Measurements from ENCODE around the gene COL4A2. TPM values are rescaled to one million over a fixed set of nuclear protein-coding genes. Genes with fewer than 3 reads are reported as not detected.
"Not testable (repeated sequence)": the region's sequence is repeated elsewhere in the genome, so short reads cannot be mapped to it uniquely, and the experiment has no call there.

Gene COL4A2
- total RNA-seq, 1 experiment from 2014 or later: 66.0 TPM

DNA sequence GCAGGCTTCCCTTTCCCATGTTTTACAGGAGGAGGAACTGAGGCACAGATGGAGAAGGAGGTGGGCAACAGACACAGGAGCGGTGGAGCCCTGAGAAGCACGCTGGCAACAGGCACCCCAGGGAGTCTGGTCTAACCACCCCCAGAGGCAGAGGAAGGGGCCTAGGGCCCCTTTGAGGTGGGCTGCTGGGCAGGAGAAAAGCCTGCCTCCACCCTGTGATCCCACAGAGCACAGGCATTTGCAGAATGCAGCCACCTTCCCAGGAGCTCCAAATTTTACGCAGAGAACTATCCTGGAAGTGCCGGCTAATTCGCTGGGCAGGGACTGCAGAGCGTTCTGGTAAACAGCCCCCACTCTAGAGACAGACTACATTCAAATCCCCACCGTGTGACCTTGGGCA lies 224.0 kb downstream of the COL4A2 start:
- ChIA-PET CTCF (no interaction called here), POLR2A (no interaction called here)
- Mint-ChIP-seq H3K9me3 (ENCODE audit: unreplicated experiment) (no peaks in the 10 kb centered on the region), H3K27me3 (ENCODE audit: insufficient read depth, unreplicated experiment) (no peaks in the 10 kb centered on the region), H3K4me3 (ENCODE audit: unreplicated experiment) (no peak overlapping the region), H3K4me1 (ENCODE audit: insufficient read depth, unreplicated experiment) (no peaks in the 10 kb centered on the region), H3K27ac (ENCODE audit: low read depth, unreplicated experiment) (no peak overlapping the region), H3K36me3 (ENCODE audit: insufficient read depth, unreplicated experiment) (no peaks in the 10 kb centered on the region)
- DNase-seq (ENCODE audit: unreplicated experiment): no peak
- TF ChIP-seq, protein P1, sequence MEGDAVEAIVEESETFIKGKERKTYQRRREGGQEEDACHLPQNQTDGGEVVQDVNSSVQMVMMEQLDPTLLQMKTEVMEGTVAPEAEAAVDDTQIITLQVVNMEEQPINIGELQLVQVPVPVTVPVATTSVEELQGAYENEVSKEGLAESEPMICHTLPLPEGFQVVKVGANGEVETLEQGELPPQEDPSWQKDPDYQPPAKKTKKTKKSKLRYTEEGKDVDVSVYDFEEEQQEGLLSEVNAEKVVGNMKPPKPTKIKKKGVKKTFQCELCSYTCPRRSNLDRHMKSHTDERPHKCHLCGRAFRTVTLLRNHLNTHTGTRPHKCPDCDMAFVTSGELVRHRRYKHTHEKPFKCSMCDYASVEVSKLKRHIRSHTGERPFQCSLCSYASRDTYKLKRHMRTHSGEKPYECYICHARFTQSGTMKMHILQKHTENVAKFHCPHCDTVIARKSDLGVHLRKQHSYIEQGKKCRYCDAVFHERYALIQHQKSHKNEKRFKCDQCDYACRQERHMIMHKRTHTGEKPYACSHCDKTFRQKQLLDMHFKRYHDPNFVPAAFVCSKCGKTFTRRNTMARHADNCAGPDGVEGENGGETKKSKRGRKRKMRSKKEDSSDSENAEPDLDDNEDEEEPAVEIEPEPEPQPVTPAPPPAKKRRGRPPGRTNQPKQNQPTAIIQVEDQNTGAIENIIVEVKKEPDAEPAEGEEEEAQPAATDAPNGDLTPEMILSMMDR (IDR thresholded peaks at IDR 0.05; ENCODE audit: unreplicated experiment): no peak
- intact Hi-C loops (cut with micrococcal nuclease): no loop called here
- BruUV-seq (replicated peaks): no TSS peak

DNA sequence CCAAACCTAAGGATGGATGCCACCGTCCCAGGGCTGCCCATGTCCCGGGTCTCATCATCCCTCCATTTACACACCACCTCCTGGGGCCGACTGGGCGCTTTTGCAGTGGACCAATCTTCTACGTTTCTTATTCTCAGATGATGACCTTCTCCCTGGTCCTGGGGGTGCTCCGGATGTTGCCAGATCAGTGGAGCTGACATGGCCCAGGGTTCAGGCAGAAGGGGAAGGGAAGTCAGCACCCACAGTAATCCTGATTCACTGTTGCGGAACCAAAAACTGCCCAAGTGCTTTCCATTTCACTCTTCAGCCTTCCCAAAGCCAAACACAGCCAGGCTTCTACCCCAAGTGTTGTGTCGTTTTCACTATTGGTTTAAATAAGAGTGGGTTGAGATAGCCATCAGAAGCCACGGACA lies 224.6 kb downstream of the COL4A2 start:
- no peaks in the 10 kb centered on the region for H3K36me3 Mint-ChIP-seq (ENCODE audit: insufficient read depth, unreplicated experiment)
- H3K4me1 Mint-ChIP-seq (ENCODE audit: insufficient read depth, unreplicated experiment): no peaks in the 10 kb centered on the region
- TF ChIP-seq, protein P1 (IDR thresholded peaks at IDR 0.05; ENCODE audit: unreplicated experiment): no peak
- intact Hi-C loops (cut with micrococcal nuclease): no loop called here
- no TSS peak for BruUV-seq (replicated peaks)
- no peak for DNase-seq (ENCODE audit: unreplicated experiment)
- no peaks in the 10 kb centered on the region for H3K27me3 Mint-ChIP-seq (ENCODE audit: insufficient read depth, unreplicated experiment)
- H3K4me3 Mint-ChIP-seq (ENCODE audit: unreplicated experiment): no peak overlapping the region
- no peaks in the 10 kb centered on the region for H3K9me3 Mint-ChIP-seq (ENCODE audit: unreplicated experiment)
- H3K27ac Mint-ChIP-seq (ENCODE audit: low read depth, unreplicated experiment): no peak overlapping the region
- ChIA-PET POLR2A (no interaction called here), CTCF (interaction anchor here (0.6 to 0.7 kb wide), 3 partner anchors 76 to 310 kb away, joined by 3 read pairs; no protein-coding TSS in a partner anchor)

DNA sequence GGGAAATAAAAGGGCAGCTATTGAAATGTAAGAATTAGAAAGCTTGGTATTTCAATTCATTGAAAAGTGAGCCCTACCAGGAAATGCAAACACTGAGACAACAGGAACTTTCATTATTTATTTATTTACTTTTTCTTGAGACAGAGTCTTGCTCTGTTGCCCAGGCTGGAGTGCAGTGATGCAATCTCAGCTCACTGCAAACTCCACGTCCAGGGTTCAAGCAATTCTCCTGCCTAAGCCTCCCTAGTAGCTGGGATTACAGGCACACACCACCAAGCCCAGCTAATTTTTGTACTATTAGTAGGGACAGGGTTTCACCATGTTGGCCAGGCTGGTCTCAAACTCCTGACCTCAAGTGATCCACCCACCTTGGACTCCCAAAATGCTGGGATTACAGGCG lies 225.2 kb downstream of the COL4A2 start:
- H3K36me3 Mint-ChIP-seq (ENCODE audit: insufficient read depth, unreplicated experiment); H3K4me3 Mint-ChIP-seq (ENCODE audit: unreplicated experiment); DNase-seq (ENCODE audit: unreplicated experiment); BruUV-seq (replicated peaks); H3K27me3 Mint-ChIP-seq (ENCODE audit: insufficient read depth, unreplicated experiment); H3K9me3 Mint-ChIP-seq (ENCODE audit: unreplicated experiment); POLR2A ChIA-PET; H3K27ac Mint-ChIP-seq (ENCODE audit: low read depth, unreplicated experiment); H3K4me1 Mint-ChIP-seq (ENCODE audit: insufficient read depth, unreplicated experiment); intact Hi-C loops (cut with micrococcal nuclease): not testable (repeated sequence)
- CTCF ChIA-PET: interaction anchor here (0.7 kb wide), 1 partner anchor 76 kb away, joined by 3 read pairs; no protein-coding TSS in a partner anchor

DNA sequence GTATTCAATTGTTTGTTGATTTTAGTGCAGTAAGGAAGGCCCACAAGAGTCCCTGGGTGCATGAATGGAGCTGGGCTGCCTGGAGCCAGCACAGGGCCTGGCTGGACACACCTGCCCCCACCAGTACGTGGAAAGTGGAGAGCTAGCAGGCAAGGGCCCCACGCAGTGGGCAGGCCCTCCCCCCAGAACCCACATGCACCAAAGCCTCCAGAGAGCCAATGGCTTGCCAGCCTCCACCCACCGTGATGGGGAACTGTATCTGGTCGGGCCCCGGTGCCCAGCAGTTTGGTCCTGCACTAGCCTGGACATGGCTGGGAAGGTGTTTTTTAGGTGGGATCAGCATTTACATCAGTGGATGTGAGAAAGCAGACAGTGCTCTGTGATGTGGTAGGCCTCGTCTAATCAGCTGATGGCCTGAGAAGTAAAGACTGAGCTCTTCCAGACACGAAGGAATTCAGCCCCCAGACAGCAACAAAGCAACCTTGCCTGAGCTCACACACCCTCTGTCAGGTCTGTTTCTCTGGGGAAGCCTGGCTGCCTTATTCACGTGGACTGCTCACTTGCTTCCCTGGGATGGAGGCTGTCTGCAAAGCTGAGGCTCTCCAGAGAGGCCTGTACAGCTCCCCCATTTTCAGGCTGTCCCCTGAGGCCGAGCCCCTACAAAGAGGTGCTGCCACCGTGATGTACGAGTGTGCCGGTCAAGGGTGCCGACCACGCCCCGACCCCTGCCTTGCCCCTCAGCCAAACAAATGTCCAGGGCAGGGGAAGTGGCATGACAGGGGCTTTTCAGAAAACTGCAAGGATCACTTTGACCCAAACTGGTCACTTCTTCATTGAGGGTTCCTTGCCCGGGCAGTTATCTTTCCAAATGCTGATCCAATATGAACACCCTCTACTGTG lies 226.9 kb downstream of the COL4A2 start:
- CTCF ChIA-PET: no interaction called here
- Mint-ChIP-seq H3K9me3 (ENCODE audit: unreplicated experiment) (no peaks in the 10 kb centered on the region), H3K4me3 (ENCODE audit: unreplicated experiment) (no peak overlapping the region), H3K4me1 (ENCODE audit: insufficient read depth, unreplicated experiment) (no peaks in the 10 kb centered on the region), H3K27me3 (ENCODE audit: insufficient read depth, unreplicated experiment) (no peaks in the 10 kb centered on the region), H3K27ac (ENCODE audit: low read depth, unreplicated experiment) (no peak overlapping the region), H3K36me3 (ENCODE audit: insufficient read depth, unreplicated experiment) (no peaks in the 10 kb centered on the region)
- BruUV-seq (replicated peaks): no TSS peak
- POLR2A ChIA-PET: no interaction called here
- TF ChIP-seq, protein P1 (IDR thresholded peaks at IDR 0.05; ENCODE audit: unreplicated experiment): no peak
- DNase-seq (ENCODE audit: unreplicated experiment): no peak
- intact Hi-C loops (cut with micrococcal nuclease): no loop called here
